Tongue (tissue), 2 donors: Measurements from ENCODE around the gene PRKN. TPM values are rescaled to one million over a fixed set of nuclear protein-coding genes. Genes with fewer than 3 reads are reported as not detected.
A peak's percentile ranks its signal among the peaks of the same experiment; 100 is the strongest.

Experiments used
- DNase-seq: peaks from one replicate; pipeline ENCODE4 v3.0.0-alpha.2; 2015
- total RNA-seq: library from RNA; depleted of rRNA; stranded (reverse); fragments of >200 nt; gene quantifications from one replicate; pipeline ENCODE4 v1.2.3, GENCODE V29; 2014

PRKN gene
- total RNA-seq, 1 donor from 2014 or later, result 7.0 TPM

DNA sequence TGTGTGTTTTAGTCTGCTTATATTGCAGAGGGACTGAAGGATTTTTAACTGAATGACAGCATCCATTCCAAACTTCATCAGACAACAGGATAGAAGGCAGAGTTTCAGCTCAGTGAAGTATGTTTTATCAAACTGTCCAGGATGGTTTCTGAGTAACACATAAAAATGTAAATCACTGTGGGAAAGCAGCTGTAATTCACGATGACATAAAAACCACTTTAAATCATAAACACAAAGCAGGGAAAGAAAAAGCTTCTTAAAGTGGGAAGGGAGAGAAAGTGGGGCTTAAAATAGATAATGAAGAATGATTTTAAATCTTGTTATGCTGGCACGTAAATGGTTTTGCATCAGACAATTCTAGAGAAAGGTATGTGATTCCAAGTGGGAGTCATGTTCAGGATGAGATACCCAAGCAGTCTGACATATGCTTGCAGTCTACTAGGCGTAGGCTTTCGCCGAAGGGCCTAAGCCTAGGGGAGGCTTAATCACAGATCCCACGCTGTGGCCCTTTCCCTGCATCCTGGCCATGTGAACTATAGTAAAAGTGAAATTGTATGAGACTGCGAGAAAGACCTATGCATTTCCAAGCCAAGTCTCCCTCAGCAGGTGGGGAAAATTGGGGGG, 610.6 kb downstream of the PRKN start:
- DNase-seq, result no peak

- DNase-seq, result no peak
Measured at GRCh38 chr6:162109480-162110050, 618.0 kb downstream of the PRKN start.

DNA sequence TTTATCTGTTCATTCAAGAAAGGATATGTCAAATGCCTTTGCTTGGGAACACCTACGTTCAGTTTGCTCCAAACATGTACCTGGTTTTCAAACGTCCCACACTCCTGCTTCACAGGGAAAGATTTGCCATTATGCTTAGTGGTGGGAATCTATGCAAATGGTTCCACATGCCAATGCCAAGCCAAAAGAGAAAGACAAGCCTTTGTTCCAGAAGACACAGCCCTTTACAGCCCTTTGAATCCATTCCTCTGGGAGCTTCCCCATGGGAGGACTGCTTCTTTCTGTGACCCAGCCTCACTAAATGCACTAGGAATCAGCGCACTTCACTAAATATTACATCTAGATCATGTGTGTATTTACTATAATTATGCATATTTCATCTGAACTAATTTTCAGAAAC, 619.5 kb downstream of the PRKN start:
- DNase-seq, result no peak

DNA sequence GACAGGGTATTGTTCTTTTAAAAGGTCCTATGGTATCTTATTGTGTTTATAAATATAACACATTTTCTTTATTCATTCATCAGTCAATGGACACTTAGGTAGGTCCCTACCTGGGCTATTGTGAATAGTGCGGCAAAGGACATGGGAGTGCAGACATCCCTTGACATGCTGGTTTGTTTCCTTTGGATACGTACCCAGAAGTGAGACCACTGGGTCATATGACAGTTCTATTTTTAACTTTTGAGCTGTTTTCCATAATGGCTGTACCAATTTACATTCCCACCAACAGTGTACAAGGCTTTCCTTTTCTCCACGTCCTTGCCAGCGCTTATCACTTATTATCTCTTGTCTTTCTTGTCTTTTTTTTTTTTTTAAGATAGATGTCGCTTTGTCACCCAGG, 627.5 kb downstream of the PRKN start:
- no peak for DNase-seq

- no peak for DNase-seq
Measured at GRCh38 chr6:162099685-162100084, 627.9 kb downstream of the PRKN start.

DNA sequence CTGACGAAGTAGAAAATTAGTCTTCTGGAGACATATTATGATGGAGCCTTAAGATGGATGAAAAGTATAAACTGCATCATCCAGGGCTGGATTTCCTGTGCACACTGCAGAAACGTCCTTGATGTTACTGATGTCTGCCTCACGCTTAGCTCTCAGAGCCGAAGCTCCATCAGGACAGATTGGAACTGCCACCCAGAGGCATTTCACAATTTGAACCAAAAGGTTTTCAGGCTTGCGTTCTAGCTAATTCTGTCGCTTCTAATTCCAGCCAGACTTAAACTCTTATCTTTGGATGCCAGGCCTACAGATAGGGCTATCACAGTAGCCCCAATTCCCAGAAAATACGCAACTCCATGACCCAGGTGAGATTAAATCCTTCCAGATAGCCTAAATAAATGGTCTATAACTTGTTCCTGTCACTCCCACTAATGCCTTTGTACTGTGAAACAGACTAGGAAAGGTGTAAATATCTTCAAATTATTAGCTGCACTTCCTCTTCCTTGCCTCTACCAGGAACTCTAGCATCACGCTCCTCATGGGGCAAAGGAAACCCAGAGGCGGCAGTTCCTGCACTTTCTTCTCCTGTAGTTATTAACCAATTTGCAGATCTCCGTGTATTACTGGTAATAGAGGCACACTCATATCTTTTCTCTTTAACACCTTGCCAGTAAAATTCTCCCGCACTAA, 634.6 kb downstream of the PRKN start:
- DNase-seq, result no peak

GRCh38 chr6:162090734-162091133, 636.8 kb downstream of the PRKN start:
- no peak for DNase-seq

- no peak for DNase-seq
Measured at GRCh38 chr6:162088091-162088490, 639.5 kb downstream of the PRKN start.

DNA sequence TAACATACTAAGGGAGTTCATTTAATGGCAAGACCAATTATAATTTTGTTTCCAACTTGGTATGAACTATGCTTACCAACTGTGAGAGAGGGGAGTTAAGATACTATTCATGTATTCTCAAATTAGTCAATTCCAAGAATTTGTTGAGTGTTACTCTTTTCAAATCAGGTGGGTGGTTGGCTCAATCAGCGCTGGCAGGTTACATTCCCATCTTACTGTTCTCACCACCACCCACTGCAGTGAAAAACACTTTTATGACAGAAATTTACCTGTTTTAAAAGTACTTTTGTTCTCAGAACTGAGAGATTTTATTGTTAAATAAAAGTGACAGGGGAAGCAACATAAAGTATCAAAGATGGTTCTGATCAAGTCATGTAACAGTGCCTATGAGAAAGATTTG, 642.0 kb downstream of the PRKN start:
- DNase-seq, result no peak

DNA sequence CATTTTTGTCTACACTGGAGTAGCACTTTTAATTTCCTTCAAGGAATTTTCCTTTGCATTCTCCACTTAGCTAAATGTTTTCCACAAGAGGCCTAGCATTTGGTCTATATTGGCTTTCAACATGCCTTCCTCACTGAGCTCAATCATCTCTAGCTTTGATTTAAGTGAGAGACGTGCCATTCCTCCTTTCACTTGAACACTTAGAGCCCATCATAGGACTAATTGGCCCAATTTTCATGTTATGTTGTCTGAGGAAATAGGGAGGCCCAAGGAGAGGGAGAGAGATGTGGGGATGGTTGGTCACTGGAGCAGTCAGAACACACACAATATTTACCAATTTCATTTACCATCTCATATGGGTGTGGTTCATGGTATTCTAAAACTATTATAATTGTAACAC, 645.0 kb downstream of the PRKN start:
- DNase-seq, result no peak

DNA sequence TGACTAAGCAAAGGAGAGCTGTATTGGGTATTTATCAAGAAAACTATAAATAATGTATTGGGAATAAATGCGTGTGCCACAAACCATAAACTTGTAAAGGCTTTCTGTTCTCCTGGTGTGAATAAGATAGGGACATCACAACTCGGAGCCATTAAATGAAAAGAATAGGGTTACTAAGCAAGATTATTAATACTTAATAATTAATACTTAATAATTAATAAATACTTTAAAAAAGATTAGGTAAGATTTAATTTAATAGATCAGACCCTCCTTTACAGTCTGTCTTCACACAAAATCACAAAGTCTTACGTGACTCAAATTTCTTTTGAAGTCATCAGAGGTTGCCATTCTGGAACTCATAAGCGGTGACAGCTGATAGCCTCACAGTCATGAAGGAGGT, 648.9 kb downstream of the PRKN start:
- no peak for DNase-seq

- DNase-seq, result no peak
Measured at GRCh38 chr6:162078126-162078525, 649.4 kb downstream of the PRKN start.

DNA sequence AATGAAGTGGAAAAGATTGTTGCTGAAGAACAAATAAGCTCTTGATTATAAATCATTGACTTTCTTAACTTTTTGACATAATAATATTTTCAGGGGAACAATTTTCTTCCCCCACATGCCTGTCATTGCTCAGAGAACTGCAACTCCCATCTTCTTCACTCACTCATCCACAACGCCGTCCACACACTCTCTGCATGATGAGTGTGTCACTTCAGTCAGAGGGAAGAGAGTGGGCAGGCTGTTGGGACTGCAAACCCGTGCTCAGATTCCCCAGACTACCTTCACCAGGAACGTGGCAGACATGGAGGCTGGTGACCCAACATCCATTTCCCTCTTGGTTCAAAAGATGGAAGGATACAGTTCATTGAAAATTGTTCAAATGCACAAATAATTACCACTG, 650.8 kb downstream of the PRKN start:
- no peak for DNase-seq

DNA sequence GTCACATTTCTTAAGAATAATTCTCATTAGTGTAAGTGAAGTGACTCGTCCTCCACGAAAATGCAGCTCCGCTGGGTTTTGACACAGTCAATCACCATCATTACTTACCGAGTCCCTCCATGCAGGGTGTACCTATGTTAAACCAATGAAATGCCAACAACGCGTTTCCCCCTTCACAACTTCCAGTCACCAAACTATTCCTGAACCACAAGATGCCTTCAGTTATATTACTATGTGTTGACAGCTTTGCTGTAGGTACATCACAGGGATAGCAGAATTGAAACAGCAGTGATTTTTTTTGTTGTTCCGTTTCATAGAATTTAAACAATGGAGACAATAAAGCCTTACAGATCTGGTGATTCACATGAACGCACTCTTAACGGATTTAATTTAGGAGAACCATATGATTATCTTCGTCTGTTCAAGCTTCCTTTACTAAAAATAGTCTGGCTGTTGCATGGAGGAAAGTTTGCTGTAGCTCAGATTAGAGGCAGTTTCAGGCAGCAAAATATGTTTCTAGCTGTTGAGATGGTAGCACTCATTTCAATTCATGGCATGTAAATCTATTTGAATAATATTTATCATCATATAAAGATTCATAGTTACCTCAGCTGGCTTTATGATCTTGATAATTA, 652.8 kb downstream of the PRKN start:
- DNase-seq, result no peak

GRCh38 chr6:162070639-162071038, 656.9 kb downstream of the PRKN start:
- no peak for DNase-seq

GRCh38 chr6:162069995-162070394, 657.6 kb downstream of the PRKN start:
- no peak for DNase-seq

- peak; percentile 43 for DNase-seq
Measured at GRCh38 chr6:162068340-162068739, 659.2 kb downstream of the PRKN start.

GRCh38 chr6:162063666-162064065, 663.9 kb downstream of the PRKN start:
- DNase-seq, result no peak

DNA sequence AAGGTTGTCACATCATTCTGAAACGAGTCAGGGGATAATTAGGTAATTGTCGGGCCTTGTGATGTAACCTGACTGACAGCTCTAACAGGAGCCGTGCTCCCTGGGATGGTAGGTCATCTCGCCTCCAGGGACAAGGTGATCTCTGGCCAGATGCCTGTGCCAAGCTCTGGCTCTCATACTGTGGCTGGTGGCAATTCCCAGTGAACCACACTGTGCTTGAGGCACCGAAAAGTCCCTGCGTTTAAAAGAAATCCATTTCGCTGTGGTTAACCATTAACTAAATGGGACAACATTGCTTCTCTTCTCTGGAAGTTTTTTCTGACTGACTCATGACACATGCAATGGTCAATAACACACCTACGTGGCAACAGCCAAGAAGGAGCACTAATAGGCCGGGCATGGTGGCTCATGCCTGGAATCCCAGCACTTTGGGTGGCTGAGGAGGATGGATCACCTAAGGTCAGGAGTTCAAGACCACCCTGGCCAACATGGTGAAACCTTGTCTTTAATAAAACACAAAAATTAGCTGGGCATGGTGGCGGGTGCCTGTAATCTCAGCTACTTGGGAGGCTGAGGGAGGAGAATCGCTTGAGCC, 669.2 kb downstream of the PRKN start:
- DNase-seq, result no peak

DNA sequence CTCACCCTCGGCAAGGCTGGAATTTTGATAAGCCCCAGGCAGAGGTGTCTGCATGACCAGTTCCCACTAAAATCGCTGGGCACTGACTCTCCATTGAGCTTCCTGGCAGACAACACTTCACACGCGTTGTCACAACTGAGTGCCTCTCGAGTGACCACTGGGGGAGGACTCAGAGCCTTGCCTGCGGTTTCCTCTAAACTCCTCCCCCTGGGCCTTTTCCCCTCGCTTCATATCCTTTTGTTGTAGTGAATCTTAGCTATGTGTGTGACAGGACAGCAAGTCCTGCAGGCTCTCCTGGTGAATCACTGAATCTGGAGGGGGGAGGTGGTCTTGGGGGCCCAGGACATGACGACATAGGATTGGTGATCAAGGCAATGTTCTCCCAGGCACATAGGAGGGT, 670.8 kb downstream of the PRKN start:
- DNase-seq, result peak; percentile 16

- DNase-seq, result no peak
Measured at GRCh38 chr6:162056061-162056460, 671.5 kb downstream of the PRKN start.

GRCh38 chr6:162055365-162055764, 672.2 kb downstream of the PRKN start:
- DNase-seq, result no peak

- DNase-seq, result peak; percentile 8
Measured at GRCh38 chr6:162053084-162053483, 674.5 kb downstream of the PRKN start.
